IPS-18c (cell line): ENCODE measurements around the gene LEUTX.

Source experiments
- H3K4me3 ChIP-seq: 2 replicates; pipeline ENCODE4 v1.7.0; 2013; ENCODE audit warnings: low read depth, mild to moderate bottlenecking, low read length, moderate library complexity; ENCODE audit not compliant: insufficient read depth
- H3K9me3 ChIP-seq: one replicate; pipeline ENCODE4 v1.6.1; 2013; ENCODE audit warnings: mild to moderate bottlenecking, low read length, moderate library complexity; ENCODE audit not compliant: control insufficient read depth, insufficient read depth

The LEUTX gene

DNA sequence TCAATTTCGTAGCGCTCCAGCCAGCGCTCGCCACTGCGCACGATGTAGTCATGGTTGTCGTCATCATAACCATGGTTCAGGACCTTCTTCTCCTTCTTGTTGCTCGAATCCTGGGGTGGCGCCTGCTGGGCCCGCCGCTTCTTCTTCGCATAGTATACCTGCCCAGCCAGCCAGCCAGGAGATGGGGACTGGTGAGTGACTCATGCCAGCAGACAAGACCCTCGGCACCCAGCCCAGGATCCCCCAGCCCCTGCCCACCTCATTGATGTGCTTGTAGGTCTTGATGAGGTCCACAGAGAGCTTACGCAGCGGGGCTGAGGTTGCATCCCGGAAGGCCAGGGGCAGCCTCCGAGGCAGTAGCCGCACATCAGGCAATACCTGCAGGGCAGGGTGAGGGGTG is 51.8 kb downstream of the LEUTX start:
- H3K4me3 ChIP-seq = no peak overlapping the region
- H3K9me3 ChIP-seq = no peaks in the 10 kb centered on the region

DNA sequence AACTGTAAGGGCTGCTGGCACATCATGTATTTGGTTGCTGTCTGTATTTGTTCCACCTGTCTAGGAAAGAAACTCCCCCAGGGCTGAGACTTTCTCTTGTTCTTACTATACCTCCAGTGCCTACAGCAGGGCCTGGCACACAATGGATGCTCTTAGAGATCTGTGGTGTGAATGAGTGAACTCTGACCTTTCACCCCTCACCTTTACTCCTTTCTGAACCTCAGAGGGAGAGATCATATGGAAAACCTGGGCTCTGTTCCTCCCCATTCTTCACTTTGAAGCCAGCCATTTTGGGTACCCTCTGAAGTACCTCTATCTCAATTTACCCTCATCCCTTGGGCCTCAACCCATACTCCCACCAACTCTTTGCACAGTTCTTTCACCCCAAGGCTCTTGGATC is 52.2 kb downstream of the LEUTX start:
- H3K4me3 ChIP-seq = no peak overlapping the region
- H3K9me3 ChIP-seq = no peaks in the 10 kb centered on the region

GRCh38 chr19:39831679-39832078 is 53.0 kb downstream of the LEUTX start:
- Histone ChIP-seq H3K9me3 (no peaks in the 10 kb centered on the region), H3K4me3 (no peak overlapping the region)

DNA sequence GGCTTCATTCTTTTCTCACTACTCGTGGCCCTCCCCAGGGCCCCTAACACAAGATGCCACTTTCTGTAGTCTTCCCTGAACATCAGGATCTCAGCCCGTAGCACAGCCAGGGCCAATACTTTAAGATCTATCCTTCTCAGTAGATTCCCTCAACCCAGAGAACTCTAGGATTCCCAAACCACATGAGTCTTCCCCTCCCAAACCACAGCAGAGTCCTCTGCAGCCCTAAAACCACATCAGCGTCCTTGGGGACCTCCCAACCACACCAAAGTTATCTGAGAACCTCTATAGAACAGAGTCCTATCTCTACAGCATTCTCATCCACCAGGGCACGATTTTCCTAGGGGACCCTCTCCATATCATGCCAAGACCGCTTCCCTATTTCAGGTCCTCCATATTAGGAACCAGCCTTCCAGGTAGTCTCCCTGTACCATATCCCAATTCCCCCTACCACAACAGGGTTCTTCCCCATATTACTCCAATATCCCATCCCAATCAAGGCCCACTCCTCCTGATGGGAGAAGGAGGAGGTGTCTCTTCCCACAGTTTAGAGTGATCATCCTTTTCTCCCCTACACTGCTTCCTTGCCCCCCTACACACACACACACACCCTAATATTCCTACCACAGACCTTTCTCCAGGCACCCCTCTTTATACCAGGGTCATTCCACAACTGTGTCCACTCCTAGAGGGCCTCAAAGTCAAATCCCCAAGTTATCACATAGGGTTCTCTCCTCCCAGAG is 53.9 kb downstream of the LEUTX start:
- H3K4me3 ChIP-seq = peak overlapping the region; percentile 98
- H3K9me3 ChIP-seq = no peaks in the 10 kb centered on the region

DNA sequence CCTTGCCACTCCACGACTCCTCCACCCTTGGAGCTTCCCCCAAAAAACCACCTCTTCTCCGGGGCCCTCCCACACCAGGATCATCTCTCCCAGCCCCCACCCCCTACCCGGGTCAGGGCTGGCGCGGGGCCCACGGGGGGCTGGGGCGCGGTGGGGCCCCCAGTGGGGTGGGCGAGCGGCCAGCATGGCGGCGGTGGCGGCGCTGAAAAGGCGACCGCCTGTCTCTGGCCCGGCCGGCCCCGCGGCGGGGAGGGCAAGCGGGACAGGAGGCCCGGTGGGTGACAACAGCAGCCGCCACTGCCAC is 54.5 kb downstream of the LEUTX start:
- peak overlapping the region; percentile 98 for H3K4me3 ChIP-seq

DNA sequence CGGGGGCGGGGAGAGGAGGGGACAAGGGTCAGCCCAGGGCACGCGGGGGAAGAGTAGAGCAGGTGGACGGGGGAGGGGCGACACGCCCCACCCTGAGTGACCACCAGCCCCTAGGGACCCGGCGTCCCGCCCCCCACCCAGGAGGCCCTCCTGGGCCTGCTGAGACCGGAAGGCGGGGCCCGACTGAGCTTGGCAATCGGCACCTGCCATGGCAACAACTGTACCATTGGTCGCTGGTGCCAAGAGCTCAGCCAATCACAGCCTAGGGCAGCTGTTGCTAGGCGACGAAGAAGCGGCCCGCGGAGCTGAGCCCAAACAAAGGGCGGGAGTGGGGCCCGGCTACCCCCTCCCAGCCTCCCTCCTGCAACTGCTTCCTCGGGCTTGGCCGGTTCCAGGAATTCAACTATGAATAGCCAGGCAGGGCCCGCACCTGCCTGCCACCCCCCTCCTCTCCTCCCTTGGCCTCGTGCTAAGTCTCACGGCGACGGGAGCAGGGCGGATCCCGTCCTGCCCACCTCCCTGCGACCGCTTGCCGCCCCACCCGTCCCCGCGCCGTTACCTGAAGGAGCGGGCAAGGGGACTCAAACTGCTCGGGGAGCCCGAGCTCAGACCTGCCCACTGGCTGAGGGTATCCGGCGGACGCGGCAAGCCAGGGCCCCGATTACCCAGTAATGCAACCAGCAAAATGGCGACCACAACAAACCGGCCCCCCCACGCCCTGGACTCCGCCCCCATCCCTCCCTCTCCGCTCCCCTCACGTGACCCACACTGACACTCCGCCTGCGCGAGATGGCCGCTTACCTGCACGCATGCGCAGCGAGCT is 55.0 kb downstream of the LEUTX start, which contains the start of gene DYRK1B:
Gene DYRK1B, minus strand, starts transcription at position 699 of the 823 bp plus-strand sequence. CDS start 2,295 bp downstream, outside the sequence.
- no peaks in the 10 kb centered on the region for H3K9me3 ChIP-seq
- H3K4me3 ChIP-seq = peak within 1 kb of the TSS; percentile 98

More for the DNA sequence above, 54.5 kb downstream of the LEUTX start:
- H3K9me3 ChIP-seq = no peaks in the 10 kb centered on the region

DNA sequence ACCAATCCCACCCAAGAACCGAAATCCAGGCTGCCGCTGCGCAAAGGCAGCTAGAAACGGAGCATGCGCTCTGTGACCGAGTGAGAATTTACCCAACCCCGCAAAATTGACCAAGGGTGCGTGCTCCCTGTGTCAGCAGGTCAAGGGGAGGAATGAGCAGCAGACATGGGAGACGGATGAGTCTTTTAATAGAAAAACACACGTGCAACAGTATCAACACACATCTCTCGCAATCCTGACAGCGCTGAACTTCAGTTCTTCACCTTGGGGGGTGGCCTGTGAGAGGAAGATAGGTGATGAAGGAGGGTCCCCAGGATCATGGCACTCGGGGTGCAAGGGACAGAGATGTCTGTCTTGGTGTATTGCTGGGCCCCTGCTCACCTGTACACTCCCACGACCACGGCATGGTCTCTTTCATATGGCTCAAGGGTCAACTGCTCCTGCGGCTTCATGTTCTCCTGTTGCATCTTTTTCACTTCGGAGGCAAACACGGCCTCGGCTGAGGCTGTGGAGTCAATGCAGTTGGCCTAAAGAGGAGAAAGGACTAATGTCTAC is 55.7 kb downstream of the LEUTX start:
- Histone ChIP-seq H3K9me3 (no peaks in the 10 kb centered on the region), H3K4me3 (no peak overlapping the region; the same call in 1 of the 2 replicates)
